ENCODE data around the gene MIER1.

DNA sequence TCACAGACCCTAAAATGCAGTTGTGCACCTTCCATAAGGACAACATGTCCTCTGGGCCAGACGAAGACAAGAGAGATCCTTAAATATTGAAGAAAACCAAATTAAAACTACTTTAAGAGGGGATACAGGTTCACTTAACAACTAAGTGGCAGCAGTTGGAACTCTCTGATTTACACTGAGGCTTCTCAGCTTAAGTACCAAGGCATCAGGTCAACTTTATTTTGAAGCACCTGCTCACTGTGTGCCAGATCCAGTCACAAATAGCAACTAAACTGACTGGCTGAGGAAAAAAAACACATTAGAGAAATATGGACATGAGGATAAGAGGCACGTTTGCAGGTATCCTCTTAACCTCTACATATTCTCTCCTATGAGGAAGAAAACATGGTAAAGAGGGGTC lies 96.0 kb downstream of the MIER1 start:
- TF ChIP-seq, protein P1, sequence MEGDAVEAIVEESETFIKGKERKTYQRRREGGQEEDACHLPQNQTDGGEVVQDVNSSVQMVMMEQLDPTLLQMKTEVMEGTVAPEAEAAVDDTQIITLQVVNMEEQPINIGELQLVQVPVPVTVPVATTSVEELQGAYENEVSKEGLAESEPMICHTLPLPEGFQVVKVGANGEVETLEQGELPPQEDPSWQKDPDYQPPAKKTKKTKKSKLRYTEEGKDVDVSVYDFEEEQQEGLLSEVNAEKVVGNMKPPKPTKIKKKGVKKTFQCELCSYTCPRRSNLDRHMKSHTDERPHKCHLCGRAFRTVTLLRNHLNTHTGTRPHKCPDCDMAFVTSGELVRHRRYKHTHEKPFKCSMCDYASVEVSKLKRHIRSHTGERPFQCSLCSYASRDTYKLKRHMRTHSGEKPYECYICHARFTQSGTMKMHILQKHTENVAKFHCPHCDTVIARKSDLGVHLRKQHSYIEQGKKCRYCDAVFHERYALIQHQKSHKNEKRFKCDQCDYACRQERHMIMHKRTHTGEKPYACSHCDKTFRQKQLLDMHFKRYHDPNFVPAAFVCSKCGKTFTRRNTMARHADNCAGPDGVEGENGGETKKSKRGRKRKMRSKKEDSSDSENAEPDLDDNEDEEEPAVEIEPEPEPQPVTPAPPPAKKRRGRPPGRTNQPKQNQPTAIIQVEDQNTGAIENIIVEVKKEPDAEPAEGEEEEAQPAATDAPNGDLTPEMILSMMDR (IDR thresholded peaks at IDR 0.05): no peak
- TF ChIP-seq EP300 (IDR thresholded peaks at IDR 0.05; ENCODE audit: low read depth) (no peak), POLR2AphosphoS5 (IDR thresholded peaks at IDR 0.05) (no peak)
